T-helper 9 cell (primary cell): ENCODE results near the gene UHRF2.
"Not testable (repeated sequence)": the region's sequence is repeated elsewhere in the genome, so short reads cannot be mapped to it uniquely, and the experiment has no call there.

Source experiments
- DNase-seq: peaks from one replicate; pipeline ENCODE4 v3.0.0-alpha.2; 2020
- total RNA-seq, 2 donors: gene quantifications; one replicate each; lab custom pipeline; 2026; lab: John Stamatoyannopoulos, UW

Gene UHRF2
- 157 to 219 reads per million in 2 donors for total RNA-seq

GRCh38 chr9:6412487-6413364, at the start of gene UHRF2:
Gene UHRF2 (plus strand): TSS chr9:6413199. CDS start chr9:6413491, 292 bp downstream.
- DNase-seq: peak; percentile 99

GRCh38 chr9:6367128-6367890, 45.7 kb upstream of the UHRF2 start:
- no peak for DNase-seq

- DNase-seq: no peak
Observed at GRCh38 chr9:6368831-6369230, 44.2 kb upstream of the UHRF2 start.

- not testable (repeated sequence) for DNase-seq
Observed at GRCh38 chr9:6381477-6382012, 31.5 kb upstream of the UHRF2 start.

GRCh38 chr9:6382681-6383080, 30.3 kb upstream of the UHRF2 start:
- no peak for DNase-seq

- DNase-seq: no peak
Observed at GRCh38 chr9:6383551-6384225, 29.3 kb upstream of the UHRF2 start.

- no peak for DNase-seq
Observed at GRCh38 chr9:6384732-6385131, 28.3 kb upstream of the UHRF2 start.

- no peak for DNase-seq
Observed at GRCh38 chr9:6399071-6399470, 13.9 kb upstream of the UHRF2 start.

GRCh38 chr9:6405371-6405770, 7.6 kb upstream of the UHRF2 start:
- DNase-seq: no peak

GRCh38 chr9:6407778-6408177, 5.2 kb upstream of the UHRF2 start:
- DNase-seq: no peak

- DNase-seq: no peak
Observed at GRCh38 chr9:6408320-6408719, 4.7 kb upstream of the UHRF2 start.

GRCh38 chr9:6409811-6410210, 3.2 kb upstream of the UHRF2 start:
- DNase-seq: no peak

- DNase-seq: no peak
Observed at GRCh38 chr9:6410633-6411032, 2.4 kb upstream of the UHRF2 start.

GRCh38 chr9:6413365-6414246, 607 bp downstream of the UHRF2 start:
- DNase-seq: peak; percentile 21

GRCh38 chr9:6414247-6414641, 1.2 kb downstream of the UHRF2 start:
- DNase-seq: no peak

- no peak for DNase-seq
Observed at GRCh38 chr9:6415266-6415665, 2.3 kb downstream of the UHRF2 start.

GRCh38 chr9:6417186-6417585, 4.2 kb downstream of the UHRF2 start:
- DNase-seq: no peak

GRCh38 chr9:6418764-6419163, 5.8 kb downstream of the UHRF2 start:
- DNase-seq: no peak

- DNase-seq: no peak
Observed at GRCh38 chr9:6424940-6425339, 11.9 kb downstream of the UHRF2 start.

- DNase-seq: no peak
Observed at GRCh38 chr9:6426117-6426516, 13.1 kb downstream of the UHRF2 start.

GRCh38 chr9:6428940-6429889, 16.2 kb downstream of the UHRF2 start:
- no peak for DNase-seq
